Mucosa of descending colon (tissue), 3 donors: ENCODE data around the gene GSTA5. TPM values are rescaled to one million over a fixed set of nuclear protein-coding genes. Genes with fewer than 3 reads are reported as not detected.
"Not testable (repeated sequence)": the region's sequence is repeated elsewhere in the genome, so short reads cannot be mapped to it uniquely, and the experiment has no call there.

Source experiments
- ATAC-seq: fragments of 200-7000 bp; cut with Tn5 transposase; one replicate; pipeline ENCODE4 v1.9.1; 2020; ENCODE audit warnings: mild to moderate bottlenecking, moderate library complexity
- DNase-seq, 3 donors: peaks; one replicate each; pipeline ENCODE4 v3.0.0-alpha.2; 2020
- H3K36me3 ChIP-seq: fragments of 200-600 bp; one replicate; pipeline ENCODE4 v1.8.0; 2021; ENCODE audit warnings: low read depth, mild to moderate bottlenecking
- H3K4me1 ChIP-seq: fragments of 200-600 bp; one replicate; pipeline ENCODE4 v1.8.0; 2021; ENCODE audit warnings: low read depth, mild to moderate bottlenecking
- H3K4me3 ChIP-seq: fragments of 200-600 bp; one replicate; pipeline ENCODE4 v1.8.0; 2021; ENCODE audit warnings: mild to moderate bottlenecking
- H3K9me3 ChIP-seq: fragments of 200-600 bp; one replicate; pipeline ENCODE4 v1.8.0; 2021; ENCODE audit warnings: mild to moderate bottlenecking
- intact Hi-C, 2 donors: fragments of 100-400 bp; cut with DNase I in 1 of 2; cut with micrococcal nuclease in 1 of 2; formaldehyde crosslinking; loops; one replicate each; pipeline versions ENCODE4 v1.11.0 to v1.11.1; 2022; cut with DNase I, micrococcal nuclease
- total RNA-seq, 3 donors: library from RNA; stranded (reverse); fragmentation: NEBNext Ultra II Directional in 2 of 3; extraction: Animal tissue kit (Norgen Biotek cat#: 25700) in 2 of 3; gene quantifications; one replicate each; pipeline versions ENCODE4 v1.2.1 to v1.2.4, GENCODE V29; 2021 to 2023
- TF ChIP-seq, protein P1 (sequence below): fragments of 200-600 bp; IDR thresholded peaks from one replicate; pipeline ENCODE4 v1.8.0; 2022; ENCODE audit warnings: antibody characterized with exemption, mild to moderate bottlenecking
- donor health status: DM: no; HTN: no; CAD: no; lungs with moderate emphysema.
- donor health status: DM: no; HTN: no; CAD: no.
- donor health status: DM: no; HTN: yes; CAD: no.

The GSTA5 gene
- total RNA-seq, 3 donors from 2014 or later: not detected

DNA sequence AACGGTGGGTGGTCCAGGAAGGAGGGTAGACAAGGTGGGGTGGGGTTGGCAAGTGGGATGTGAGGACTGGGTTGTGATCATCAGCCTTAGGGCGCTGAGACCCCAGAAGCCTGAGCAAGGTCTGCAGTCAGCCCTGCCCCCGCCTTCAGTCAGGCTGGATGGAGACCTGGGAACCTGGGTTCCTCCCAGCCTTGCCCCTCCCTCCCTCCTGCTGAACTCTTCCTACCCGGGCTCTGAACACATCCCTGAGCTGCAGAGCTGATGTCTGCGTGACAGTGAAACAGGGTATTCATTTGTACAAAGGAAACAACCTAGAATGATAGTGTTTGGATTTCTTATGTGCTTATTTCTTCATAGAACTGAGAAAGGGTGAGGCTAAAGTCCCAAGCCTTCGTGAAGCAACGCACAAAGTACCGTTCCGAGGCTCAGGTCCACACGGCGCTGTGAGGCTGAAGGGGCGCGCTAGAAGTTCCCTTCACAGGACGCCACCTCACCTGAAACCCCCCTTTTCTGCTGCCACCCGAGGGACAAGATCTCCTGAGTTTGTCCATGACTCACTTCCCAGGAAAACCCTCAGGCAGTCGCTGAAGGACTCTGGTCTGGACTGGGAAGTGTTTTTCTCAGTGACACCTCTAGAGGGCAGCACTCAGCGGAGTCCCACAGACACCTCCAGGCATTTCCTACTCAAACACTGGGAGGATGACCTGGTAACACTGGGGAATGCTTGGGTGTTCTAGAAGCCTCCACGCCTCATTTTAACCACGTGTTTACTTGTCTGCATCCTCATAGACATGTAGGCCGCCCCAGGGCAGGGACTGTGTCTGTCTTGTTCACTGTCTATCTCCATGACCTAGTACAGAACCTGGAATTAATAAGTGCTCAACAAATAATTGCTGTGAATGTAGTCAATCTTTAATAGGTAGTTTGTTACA, 1.2 kb downstream of the GSTA5 start:
- no peaks in the 10 kb centered on the region for H3K9me3 ChIP-seq
- DNase-seq: peak in 2 of 3 donors; percentile 56 to 65

DNA sequence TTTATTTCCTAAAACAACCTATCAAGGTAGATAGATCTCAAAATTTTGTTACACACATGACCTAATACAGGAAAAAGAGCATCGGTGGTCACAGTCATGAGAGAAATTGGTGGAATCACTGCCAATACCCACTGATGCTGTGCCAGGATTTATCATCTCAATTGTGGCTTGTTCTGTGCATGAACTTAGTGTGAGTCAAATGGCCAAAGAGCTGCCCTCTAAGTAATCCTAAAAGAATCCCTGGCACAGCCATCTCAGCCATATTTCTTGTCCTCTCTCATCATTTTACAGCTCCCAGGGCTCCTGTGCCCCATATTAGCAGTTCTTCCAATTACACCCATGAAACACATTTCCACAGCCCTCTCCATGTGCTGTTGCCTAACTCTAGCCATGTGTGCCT, 6.1 kb downstream of the GSTA5 start:
- Histone ChIP-seq H3K4me3 (no peak overlapping the region), H3K4me1 (no peaks in the 10 kb centered on the region), H3K9me3 (no peaks in the 10 kb centered on the region), H3K36me3 (no peaks in the 10 kb centered on the region)
- intact Hi-C loops: no loop called here
- DNase-seq: no peak
- TF ChIP-seq, protein P1, sequence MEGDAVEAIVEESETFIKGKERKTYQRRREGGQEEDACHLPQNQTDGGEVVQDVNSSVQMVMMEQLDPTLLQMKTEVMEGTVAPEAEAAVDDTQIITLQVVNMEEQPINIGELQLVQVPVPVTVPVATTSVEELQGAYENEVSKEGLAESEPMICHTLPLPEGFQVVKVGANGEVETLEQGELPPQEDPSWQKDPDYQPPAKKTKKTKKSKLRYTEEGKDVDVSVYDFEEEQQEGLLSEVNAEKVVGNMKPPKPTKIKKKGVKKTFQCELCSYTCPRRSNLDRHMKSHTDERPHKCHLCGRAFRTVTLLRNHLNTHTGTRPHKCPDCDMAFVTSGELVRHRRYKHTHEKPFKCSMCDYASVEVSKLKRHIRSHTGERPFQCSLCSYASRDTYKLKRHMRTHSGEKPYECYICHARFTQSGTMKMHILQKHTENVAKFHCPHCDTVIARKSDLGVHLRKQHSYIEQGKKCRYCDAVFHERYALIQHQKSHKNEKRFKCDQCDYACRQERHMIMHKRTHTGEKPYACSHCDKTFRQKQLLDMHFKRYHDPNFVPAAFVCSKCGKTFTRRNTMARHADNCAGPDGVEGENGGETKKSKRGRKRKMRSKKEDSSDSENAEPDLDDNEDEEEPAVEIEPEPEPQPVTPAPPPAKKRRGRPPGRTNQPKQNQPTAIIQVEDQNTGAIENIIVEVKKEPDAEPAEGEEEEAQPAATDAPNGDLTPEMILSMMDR: no peak
- ATAC-seq: no peak

More for the DNA sequence above, 1.2 kb downstream of the GSTA5 start:
- Histone ChIP-seq H3K4me1 (no peaks in the 10 kb centered on the region), H3K4me3 (no peak overlapping the region), H3K36me3 (no peaks in the 10 kb centered on the region)
- intact Hi-C loops: no loop called here
- ATAC-seq: peak; percentile 99
- TF ChIP-seq, protein P1: peak; percentile 52

DNA sequence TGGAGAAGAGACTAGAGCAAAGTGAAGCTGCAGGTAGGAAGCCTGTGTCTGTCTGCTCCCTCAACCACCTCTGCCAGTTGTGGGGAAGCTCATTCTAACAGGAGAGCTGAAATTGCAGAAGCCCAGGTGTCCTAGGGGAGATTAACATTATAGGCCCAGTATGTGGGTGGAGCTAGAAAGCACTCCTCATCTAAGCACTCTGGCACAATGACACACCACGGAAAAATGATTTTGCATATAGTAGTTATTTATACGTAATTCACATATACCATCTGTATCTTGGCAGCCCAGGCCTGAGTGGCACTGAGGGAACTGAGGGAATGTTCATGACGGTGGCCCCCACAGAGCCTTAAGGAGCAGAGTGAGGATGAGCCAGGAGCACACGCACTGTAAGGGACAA, 9.7 kb downstream of the GSTA5 start:
- H3K9me3 ChIP-seq, H3K36me3 ChIP-seq, ATAC-seq, H3K4me1 ChIP-seq, intact Hi-C loops, DNase-seq, H3K4me3 ChIP-seq: not testable (repeated sequence)

DNA sequence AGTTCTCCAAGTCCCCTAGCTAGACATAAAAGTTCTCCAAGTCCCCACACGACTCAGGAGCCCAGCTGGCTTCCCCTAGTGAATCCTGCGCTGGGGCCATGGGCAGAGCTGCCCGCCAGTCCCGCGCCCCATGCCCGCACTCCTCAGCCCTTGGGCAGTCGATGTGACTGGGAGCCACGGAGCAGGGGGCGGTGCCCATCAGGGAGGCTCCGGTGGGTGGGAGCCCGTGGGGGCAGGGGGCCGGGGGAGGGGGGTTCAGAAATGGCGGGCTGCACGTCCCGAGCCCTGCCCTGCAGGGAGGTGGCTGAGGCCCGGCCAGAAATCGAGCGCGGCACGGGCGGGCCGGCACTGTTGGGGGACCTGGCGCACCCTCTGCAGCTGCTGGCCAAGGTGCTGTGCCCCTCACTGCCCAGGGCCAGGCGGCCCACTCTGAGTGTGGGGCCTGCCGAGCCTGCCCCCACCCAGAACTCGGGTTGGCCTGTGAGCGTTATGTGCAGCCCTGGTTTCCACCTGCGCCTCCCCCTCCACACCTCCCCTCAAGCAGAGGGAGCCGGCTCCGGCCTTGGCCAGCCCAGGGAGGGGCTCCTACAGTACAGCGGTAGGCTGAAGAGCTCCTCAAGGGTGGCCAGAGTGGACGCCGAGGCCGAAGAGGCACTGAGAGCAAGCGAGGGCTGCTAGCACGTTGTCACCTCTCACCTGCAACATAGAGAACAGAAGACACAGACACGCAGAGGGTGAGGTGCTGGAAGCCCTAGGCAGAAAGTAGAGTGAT, 11.4 kb downstream of the GSTA5 start:
- TF ChIP-seq, protein P1: no peak
- Histone ChIP-seq H3K9me3 (no peaks in the 10 kb centered on the region), H3K4me3 (no peak overlapping the region), H3K36me3 (no peaks in the 10 kb centered on the region), H3K4me1 (no peaks in the 10 kb centered on the region)
- ATAC-seq: no peak
- DNase-seq: no peak
- intact Hi-C loops: no loop called here

DNA sequence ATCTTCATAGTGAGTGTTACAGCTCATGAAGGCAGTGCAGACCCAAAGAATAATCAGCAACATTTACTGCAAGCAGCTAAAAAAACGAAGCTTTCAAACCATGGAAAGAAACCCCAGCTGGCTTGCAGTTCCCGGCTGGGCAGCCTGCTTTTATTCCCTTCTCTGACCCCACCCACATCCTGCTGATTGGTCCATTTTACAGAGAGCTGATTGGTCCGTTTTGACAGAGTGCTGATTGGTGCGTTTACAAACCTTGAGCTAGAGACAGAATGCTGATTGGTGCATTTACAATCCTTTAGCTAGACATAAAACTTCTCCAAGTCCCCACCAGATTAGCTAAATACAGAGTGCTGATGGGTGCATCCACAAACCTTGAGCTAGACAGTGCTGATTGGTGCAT, 12.0 kb downstream of the GSTA5 start:
- DNase-seq, H3K36me3 ChIP-seq, H3K9me3 ChIP-seq, H3K4me1 ChIP-seq, H3K4me3 ChIP-seq, intact Hi-C loops, ATAC-seq: not testable (repeated sequence)

DNA sequence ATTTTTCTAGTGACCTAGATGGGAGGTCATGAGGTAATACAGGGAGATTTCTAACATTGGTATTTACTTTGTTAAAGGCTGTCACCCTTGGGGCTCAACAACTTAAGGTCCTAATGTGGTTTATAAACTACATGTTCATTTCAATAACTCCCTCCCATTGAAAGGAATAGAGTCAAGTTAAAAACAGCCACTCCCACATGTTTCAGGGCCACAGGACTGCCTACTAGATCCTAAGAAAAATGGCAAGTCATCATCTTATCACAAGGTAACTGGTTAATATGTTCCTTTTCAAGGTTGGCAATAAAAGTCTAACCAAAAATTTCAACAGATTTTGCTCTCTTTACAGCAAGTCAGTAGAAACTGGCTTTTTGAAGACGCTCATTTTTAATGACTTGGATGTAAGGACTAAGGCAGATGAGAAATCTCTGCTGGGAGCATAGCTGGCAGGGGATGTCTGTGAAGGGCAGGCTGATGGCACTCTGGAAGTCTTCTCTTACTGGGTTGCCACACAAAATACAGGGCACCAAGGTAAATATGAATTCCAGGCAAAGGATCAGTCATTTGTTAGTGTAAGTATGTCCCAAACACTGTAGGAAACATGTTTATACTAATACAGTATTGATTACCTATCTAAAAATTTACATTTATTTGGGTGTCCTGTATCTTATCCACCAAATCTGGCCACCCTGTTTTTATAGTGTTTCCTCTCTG, 13.4 kb downstream of the GSTA5 start:
- intact Hi-C loops, H3K4me1 ChIP-seq, DNase-seq, H3K4me3 ChIP-seq, H3K36me3 ChIP-seq, H3K9me3 ChIP-seq, ATAC-seq: not testable (repeated sequence)
